HG03097 (cell line): ENCODE results near the gene FBLN7.
"Not testable (repeated sequence)": the region's sequence is repeated elsewhere in the genome, so short reads cannot be mapped to it uniquely, and the experiment has no call there.

Experiments used
- ATAC-seq: cut with Tn5 transposase; IDR thresholded peaks from one replicate; pipeline ENCODE4 v1.9.1; 2021; ENCODE audit not compliant: unreplicated experiment, low FRiP score

Gene FBLN7, protein sequence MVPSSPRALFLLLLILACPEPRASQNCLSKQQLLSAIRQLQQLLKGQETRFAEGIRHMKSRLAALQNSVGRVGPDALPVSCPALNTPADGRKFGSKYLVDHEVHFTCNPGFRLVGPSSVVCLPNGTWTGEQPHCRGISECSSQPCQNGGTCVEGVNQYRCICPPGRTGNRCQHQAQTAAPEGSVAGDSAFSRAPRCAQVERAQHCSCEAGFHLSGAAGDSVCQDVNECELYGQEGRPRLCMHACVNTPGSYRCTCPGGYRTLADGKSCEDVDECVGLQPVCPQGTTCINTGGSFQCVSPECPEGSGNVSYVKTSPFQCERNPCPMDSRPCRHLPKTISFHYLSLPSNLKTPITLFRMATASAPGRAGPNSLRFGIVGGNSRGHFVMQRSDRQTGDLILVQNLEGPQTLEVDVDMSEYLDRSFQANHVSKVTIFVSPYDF

DNA sequence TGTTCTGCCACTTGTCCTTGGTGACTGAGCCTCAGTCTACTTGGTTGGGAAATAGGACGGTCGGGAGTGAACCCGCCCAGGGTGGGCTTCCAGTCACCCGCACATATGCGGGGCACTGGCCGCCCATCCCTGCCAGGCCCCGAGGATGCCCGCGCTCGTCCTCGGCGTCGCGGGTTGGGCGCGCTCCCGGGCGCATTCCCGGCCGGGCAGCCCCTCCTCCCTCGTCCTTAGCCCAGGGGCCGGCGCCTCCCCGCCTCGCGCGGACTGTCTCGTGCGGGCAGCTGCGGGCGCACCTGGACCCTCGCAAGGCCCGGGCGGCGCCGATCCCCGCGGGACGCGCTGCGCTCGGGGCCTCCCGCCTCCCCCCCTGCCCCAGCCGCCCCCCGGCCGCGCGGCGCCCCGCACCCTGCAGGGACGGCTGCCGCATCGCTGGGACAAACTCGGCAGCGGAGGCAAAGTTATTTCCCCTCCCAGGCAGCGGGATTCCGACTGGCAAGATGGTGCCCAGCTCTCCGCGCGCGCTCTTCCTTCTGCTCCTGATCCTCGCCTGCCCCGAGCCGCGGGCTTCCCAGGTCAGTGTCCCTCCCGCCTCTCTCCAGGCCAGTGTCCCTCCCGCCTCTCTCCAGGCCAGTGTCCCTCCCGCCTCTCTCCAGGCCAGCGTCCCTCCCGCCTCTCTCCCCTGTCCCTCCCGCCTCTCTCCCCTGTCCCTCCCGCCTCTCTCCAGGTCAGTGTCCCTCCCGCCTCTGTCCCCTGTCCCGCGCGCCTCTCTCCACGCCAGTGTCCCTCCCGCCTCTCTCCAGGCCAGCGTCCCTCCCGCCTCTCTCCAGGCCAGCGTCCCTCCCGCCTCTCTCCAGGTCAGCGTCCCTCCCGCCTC, at the start of gene FBLN7:
Gene FBLN7 (plus strand): TSS at position 227 of the 874 bp plus-strand sequence. CDS start 271 bp downstream, at position 498.
- ATAC-seq, result no peak

DNA sequence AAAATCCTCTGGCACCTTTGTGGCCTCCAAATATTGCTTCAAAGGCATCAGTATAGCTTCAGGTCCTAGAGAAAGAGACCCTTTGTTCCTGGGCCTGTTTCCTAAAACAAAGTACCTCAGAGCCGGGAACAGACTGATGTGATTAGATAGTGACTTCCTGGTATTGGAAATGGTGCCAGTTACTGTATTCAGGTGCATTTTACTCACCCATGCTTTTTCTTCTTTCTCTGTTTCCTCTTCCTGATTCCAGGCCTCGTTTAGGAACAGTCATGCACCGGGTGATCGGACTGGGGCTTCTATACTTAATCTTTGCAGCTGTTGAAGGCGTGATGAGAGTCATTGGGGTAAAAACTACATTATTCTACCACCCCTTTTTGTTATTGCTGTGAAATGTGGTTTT, 48.8 kb upstream of the FBLN7 start:
- no peak for ATAC-seq

DNA sequence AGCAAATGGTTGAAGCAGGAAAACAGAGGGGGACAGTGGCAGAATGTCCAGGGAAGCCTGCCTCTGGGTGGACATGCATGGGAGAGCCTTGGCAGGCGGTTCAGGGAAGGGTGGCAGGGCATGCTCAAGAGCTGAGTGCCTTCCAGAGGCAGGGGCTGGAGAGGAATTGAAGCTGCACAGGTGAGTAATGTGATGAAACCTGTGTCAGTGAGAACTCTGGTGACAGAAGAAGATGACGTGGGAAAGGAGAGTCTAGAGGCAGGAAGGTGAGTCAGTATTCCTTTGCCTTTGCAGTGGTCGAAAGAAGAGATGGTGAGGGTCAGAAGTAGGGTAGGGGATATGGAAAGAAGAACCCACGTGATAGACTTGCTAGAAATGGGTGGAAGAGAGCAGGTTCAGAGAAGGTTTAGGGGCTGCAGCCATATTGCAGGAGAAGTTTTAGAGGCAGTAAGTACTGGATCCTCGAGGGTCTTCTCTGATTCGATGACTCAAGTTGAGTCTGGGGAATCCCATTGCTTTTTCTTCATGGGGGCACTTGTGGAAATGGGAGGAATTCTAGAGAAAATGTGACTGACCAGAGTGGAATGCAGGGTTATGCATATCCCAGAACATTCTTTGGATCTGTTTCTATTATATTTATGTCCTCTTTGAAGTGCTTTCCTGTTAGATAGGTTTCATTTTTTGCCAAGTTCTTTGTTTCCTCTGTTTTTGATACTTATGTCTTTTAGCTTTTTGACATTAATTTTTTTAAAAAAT, 45.7 kb upstream of the FBLN7 start:
- ATAC-seq, result no peak

- no peak for ATAC-seq
Observed at GRCh38 chr2:112093216-112093615, 45.0 kb upstream of the FBLN7 start.

GRCh38 chr2:112095681-112096080, 42.5 kb upstream of the FBLN7 start:
- no peak for ATAC-seq

GRCh38 chr2:112096098-112096497, 42.1 kb upstream of the FBLN7 start:
- no peak for ATAC-seq

DNA sequence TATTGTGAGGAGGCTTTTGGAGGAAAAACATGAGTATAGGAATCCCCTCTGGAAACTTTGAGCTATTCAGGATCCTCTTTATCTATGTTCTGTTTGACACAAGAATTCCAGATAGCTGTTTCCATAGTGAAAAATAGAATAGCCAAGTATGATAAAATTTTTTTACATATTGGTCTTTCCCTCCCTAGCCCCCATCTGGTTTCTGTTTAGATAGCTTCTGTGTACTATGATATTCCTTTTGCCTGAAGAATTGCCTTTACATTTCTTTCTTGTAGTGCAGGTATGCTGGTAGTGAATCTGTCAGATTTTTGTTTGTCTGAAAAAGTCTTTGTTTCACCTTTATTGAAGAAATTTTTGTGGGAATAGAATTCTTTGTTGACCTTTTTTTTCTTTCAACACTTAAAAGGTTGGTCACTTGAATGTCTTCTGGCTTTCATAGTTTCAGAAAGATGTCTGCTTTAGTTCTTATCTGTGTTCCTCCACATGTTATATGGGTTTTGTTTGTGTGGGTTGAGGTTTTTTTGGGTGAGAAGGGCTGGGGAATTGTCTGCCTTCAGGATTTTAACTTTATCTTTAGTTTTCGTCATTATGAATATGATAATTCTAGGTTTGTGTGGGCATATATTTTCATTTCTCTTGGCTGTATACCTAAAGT, 29.9 kb upstream of the FBLN7 start:
- ATAC-seq, result no peak

- no peak for ATAC-seq
Observed at GRCh38 chr2:112109278-112109677, 28.9 kb upstream of the FBLN7 start.

- ATAC-seq, result no peak
Observed at GRCh38 chr2:112110966-112111365, 27.2 kb upstream of the FBLN7 start.

DNA sequence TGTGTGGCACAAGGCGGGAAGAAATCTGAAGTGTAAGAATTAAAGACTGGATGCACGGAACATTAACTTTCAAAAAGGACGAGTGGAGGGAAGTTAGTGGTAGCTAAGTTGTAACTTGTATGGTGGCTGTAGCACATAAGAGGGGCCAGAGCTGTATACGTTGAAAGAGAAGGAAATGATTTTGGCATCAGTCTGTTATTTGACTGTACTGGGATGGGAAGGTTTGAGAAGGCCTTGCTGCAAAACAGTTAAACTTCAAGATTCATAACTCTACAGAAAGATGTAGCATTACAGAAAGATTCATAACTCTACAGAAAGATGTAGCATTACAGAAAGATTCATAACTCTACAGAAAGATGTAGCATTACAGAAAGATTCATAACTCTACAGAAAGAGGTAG, 24.8 kb upstream of the FBLN7 start:
- ATAC-seq, result not testable (repeated sequence)

GRCh38 chr2:112118148-112118547, 20.0 kb upstream of the FBLN7 start:
- no peak for ATAC-seq

DNA sequence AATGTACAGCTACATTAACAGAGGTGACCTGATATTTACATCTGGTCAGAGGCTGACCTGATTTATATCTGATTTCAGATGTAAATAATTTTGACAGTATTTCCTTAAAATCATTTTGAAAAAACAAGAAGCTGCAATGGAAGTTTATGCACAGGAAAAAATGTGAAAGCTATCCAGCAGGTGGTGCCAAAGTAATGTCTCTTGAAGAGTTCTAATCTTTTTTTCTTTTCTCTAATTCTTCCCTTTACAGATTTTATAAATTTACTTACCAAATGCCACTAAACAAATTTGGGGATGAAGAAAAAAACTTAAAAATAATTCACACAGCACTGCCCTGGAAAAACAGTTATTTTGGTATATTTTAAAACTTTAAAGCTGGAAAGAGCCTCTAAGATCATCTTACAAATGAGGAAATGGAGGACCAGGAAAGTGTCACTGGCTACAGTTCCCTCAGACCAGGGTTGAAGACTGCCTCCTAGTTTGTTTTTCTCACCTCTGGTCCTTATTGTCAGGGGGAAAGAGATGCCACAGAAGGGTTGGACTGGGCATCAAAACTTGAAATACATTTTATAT, 16.4 kb upstream of the FBLN7 start:
- ATAC-seq, result no peak

DNA sequence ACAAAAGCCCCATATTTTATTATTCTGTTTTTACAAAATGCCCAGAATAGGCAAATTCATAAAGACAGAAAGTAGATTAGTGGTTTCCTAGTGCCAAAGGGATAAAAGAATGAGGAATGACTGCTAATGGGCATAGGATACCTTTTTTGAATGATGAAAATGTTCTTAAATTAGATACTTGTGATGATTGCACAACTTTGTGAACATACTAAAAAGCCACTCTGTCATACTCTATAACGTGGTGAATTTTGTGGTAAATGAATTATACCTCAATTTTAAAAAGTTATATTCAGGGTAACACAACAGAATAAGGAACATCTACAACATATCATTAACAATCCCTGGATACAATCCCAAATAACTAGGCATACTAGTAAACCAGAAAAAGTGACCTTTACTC, 9.1 kb upstream of the FBLN7 start:
- no peak for ATAC-seq

GRCh38 chr2:112133344-112133743, 4.8 kb upstream of the FBLN7 start:
- no peak for ATAC-seq

- no peak for ATAC-seq
Observed at GRCh38 chr2:112134120-112134519, 4.1 kb upstream of the FBLN7 start.

DNA sequence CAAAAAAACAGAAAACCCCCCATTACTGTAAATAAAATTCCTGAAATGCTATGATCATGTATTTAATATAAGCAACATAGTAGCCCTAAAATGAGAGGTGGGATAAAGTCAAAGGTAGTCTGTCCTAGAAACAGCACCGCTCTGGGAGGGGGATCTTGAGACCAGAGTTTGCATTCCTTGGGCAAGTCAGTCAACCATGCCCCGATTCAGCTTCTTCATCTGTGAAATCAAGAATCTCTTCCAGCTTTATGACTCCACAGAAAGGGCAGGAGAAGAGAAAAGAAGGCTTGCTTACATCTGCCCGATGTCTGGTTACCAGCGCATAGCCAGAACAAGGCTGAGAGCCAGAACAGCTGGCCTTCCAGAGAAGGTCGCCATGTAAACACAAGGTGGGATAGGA, 2.1 kb upstream of the FBLN7 start:
- no peak for ATAC-seq

DNA sequence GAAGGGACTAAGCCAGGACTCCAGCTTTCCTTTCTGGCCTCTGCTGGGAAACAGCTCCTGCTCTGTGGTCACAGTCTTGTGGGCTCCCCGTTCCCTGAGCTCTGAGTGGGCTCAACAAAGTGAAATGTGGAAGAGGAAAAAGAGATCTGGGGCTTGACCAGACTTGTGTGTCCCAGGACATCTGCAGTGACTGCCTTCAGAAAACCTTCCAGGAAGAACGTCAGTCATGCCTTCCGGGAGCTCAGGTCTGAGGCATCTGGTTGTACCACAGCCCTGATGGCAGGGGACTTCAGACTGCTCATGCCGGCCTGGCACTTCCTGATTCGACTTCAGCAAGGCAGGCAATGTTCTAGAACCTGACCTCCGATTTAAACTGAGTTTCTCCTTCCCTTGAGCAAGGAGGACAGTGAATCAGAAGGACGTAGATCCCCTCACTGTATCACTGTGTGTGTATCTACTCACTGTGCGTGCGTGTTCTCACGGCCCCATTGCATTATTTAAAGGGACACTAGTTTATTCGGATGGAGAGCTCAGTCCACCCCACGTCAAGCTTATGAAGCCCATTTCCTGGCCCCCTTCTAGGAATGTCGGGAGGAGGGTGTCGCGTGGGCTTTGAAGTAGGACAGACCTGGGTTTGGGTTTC, 548 bp upstream of the FBLN7 start:
- no peak for ATAC-seq

DNA sequence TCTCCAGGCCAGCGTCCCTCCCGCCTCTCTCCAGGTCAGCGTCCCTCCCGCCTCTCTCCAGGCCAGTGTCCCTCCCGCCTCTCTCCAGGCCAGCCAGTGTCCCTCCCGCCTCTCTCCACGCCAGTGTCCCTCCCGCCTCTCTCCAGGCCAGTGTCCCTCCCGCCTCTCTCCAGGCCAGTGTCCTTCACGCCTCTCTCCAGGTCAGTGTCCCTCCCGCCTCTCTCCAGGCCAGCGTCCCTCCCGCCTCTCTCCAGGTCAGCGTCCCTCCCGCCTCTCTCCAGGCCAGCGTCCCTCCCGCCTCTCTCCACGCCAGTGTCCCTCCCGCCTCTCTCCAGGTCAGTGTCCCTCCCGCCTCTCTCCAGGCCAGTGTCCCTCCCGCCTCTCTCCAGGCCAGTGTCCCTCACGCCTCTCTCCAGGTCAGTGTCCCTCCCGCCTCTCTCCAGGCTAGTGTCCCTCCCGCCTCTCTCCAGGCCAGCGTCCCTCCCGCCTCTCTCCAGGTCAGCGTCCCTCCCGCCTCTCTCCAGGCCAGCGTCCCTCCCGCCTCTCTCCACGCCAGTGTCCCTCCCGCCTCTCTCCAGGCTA, 939 bp downstream of the FBLN7 start:
- not testable (repeated sequence) for ATAC-seq

DNA sequence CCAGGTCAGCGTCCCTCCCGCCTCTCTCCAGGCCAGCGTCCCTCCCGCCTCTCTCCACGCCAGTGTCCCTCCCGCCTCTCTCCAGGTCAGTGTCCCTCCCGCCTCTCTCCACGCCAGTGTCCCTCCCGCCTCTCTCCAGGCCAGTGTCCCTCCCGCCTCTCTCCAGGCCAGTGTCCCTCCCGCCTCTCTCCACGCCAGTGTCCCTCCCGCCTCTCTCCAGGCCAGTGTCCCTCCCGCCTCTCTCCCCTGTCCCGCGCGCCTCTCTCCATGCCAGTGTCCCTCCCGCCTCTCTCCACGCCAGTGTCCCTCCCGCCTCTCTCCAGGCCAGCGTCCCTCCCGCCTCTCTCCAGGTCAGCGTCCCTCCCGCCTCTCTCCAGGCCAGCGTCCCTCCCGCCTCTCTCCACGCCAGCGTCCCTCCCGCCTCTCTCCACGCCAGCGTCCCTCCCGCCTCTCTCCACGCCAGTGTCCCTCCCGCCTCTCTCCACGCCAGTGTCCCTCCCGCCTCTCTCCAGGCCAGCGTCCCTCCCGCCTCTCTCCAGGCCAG, 1.5 kb downstream of the FBLN7 start:
- not testable (repeated sequence) for ATAC-seq
